A673 (cell line): ENCODE data around the gene S100A4. TPM values are rescaled to one million over a fixed set of nuclear protein-coding genes. Genes with fewer than 3 reads are reported as not detected.

Experiments
- BruUV-seq: library from RNA; stranded (reverse); fragments of 400-500 nt; replicated peaks from 2 replicates; lab custom pipeline; 2021; lab: Mats Ljungman, UMichigan
- CTCF ChIA-PET: fragments of 300-600 bp; sonication (Branson Sonifier 250); formaldehyde crosslinking; loops from one replicate; lab custom pipeline; 2022; ENCODE audit warnings: antibody characterized with exemption; lab: Charles Lee
- POLR2A ChIA-PET: fragments of 300-600 bp; sonication (Branson Sonifier 250); formaldehyde crosslinking; loops from one replicate; lab custom pipeline; 2022; ENCODE audit warnings: antibody characterized with exemption; ENCODE audit not compliant: low non-redundant PET; lab: Charles Lee
- DNase-seq: peaks from one replicate; pipeline ENCODE4 v3.0.0-alpha.2; 2015; ENCODE audit warnings: low spot score
- H3K27ac ChIP-seq: fragments of 200-600 bp; sonication (generic); 2 replicates; pipeline ENCODE4 v1.5.1; 2016; ENCODE audit warnings: mixed run types, low read depth, mild to moderate bottlenecking, mixed read lengths, antibody characterized with exemption, low read length; ENCODE audit not compliant: poor library complexity, severe bottlenecking
- H3K27me3 ChIP-seq: fragments of 200-600 bp; sonication (generic); replicated peaks from 2 replicates; pipeline ENCODE4 v1.6.1; 2017; ENCODE audit warnings: mixed run types, low read depth, mild to moderate bottlenecking, mixed read lengths, antibody characterized with exemption, low read length; ENCODE audit not compliant: insufficient read depth, poor library complexity
- H3K36me3 ChIP-seq: fragments of 200-600 bp; sonication (generic); 2 replicates; pipeline ENCODE4 v1.6.1; 2016; ENCODE audit warnings: mixed run types, mild to moderate bottlenecking, mixed read lengths, antibody characterized with exemption, low read length; ENCODE audit not compliant: insufficient read depth, poor library complexity, severe bottlenecking
- H3K4me1 ChIP-seq: fragments of 200-600 bp; sonication (generic); 2 replicates; pipeline ENCODE4 v1.6.1; 2017; ENCODE audit warnings: mixed run types, mild to moderate bottlenecking, mixed read lengths, antibody characterized with exemption, low read length; ENCODE audit not compliant: insufficient read depth, poor library complexity, severe bottlenecking
- H3K4me3 ChIP-seq: fragments of 200-600 bp; sonication (generic); 2 replicates; pipeline ENCODE4 v1.5.1; 2016; ENCODE audit warnings: low read depth, mixed run types, mild to moderate bottlenecking, mixed read lengths, low read length; ENCODE audit not compliant: poor library complexity, severe bottlenecking
- H3K9me3 ChIP-seq: fragments of 200-600 bp; sonication (generic); 2 replicates; pipeline ENCODE4 v1.6.1; 2016; ENCODE audit warnings: mixed run types, low read depth, mild to moderate bottlenecking, mixed read lengths, antibody characterized with exemption, low read length; ENCODE audit not compliant: poor library complexity, severe bottlenecking
- CTCF ChIP-seq: fragments of 300-800, 200-600 bp; sonication (generic); conservative IDR thresholded peaks from 2 replicates; pipeline ENCODE4 v1.5.1; 2017; ENCODE audit warnings: low read depth, mild to moderate bottlenecking, antibody characterized with exemption, low read length, moderate library complexity, mixed read lengths
- EZH2 ChIP-seq: fragments of 200-600 bp; sonication (generic); IDR thresholded peaks from 2 replicates; pipeline ENCODE4 v1.6.1; 2017; ENCODE audit warnings: borderline replicate concordance, low read depth, mild to moderate bottlenecking, mixed read lengths, antibody characterized with exemption, low read length; ENCODE audit not compliant: poor library complexity, severe bottlenecking
- intact Hi-C: fragments of 100-400 bp; cut with micrococcal nuclease; formaldehyde crosslinking; loops from one replicate; pipeline ENCODE4 v1.10.0; 2022; ENCODE audit not compliant: unreplicated experiment
- total RNA-seq: library from RNA; stranded (reverse); gene quantifications from 2 replicates; pipeline ENCODE4 v1.2.3, GENCODE V29; 2021

The S100A4 gene
- total RNA-seq, 1 experiment from 2014 or later, result 20.0 TPM

- TF ChIP-seq EZH2, result no peak
- TF ChIP-seq CTCF, result no peak
- H3K4me3 ChIP-seq, result no peak overlapping the region
- ChIA-PET CTCF (no interaction called here), POLR2A (no interaction called here)
- BruUV-seq, result no TSS peak
- no peaks in the 10 kb centered on the region for H3K9me3 ChIP-seq
- H3K4me1 ChIP-seq, result no peaks in the 10 kb centered on the region
- intact Hi-C loops, result no loop called here
- no peaks in the 10 kb centered on the region for H3K27me3 ChIP-seq
- DNase-seq, result no peak
- no peaks in the 10 kb centered on the region for H3K36me3 ChIP-seq
- H3K27ac ChIP-seq, result no peak overlapping the region
Observed at GRCh38 chr1:153556348-153556747, 10.7 kb upstream of the S100A4 start.

- POLR2A ChIA-PET, result no interaction called here
- TF ChIP-seq EZH2 (no peak), CTCF (no peak)
- DNase-seq, result no peak
- Histone ChIP-seq H3K9me3 (no peaks in the 10 kb centered on the region), H3K36me3 (no peaks in the 10 kb centered on the region), H3K4me3 (no peak overlapping the region), H3K4me1 (no peaks in the 10 kb centered on the region), H3K27ac (no peak overlapping the region), H3K27me3 (no peaks in the 10 kb centered on the region)
- intact Hi-C loops, result no loop called here
- no TSS peak for BruUV-seq
- CTCF ChIA-PET, result interaction anchor here (0.6 kb wide), 1 partner anchor 69 kb away, joined by 5 read pairs; no protein-coding TSS in a partner anchor
Observed at GRCh38 chr1:153553830-153554541, 8.4 kb upstream of the S100A4 start.

- Histone ChIP-seq H3K4me1 (no peaks in the 10 kb centered on the region), H3K4me3 (no peak overlapping the region), H3K9me3 (no peaks in the 10 kb centered on the region), H3K27me3 (no peaks in the 10 kb centered on the region), H3K36me3 (no peaks in the 10 kb centered on the region), H3K27ac (no peak overlapping the region)
- TF ChIP-seq CTCF, result no peak
- no peak for TF ChIP-seq EZH2
- DNase-seq, result no peak
- intact Hi-C loops, result no loop called here
- BruUV-seq, result no TSS peak
- ChIA-PET CTCF (interaction anchor here (0.5 kb wide), 1 partner anchor 268 kb away, joined by 5 read pairs; no protein-coding TSS in a partner anchor), POLR2A (no interaction called here)
Observed at GRCh38 chr1:153553096-153553495, 7.5 kb upstream of the S100A4 start.
